Measurements from ENCODE around the gene SF3B1.

DNA sequence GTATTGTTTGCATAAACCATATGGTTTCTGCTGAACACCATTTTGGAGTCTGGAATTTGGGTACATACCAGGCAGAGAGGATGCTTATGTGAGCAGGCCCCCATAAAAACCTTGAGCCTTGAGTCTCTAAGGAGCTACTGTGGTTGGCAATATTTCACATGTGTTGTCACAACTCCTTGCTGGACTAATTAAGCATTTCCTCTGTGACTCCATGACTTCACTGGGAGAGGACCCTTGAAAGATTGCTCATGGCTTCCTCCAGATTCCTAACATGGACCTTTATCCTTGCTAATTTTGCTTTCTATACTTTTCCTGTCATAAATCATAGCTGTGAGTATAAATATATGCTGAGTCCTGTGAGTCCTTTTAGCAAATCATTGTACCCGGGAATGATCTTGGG, 10.9 kb upstream of the SF3B1 start:
- TF ChIP-seq EZH2 (IDR thresholded peaks at IDR 0.05): no peak
- peak; percentile 30; the same call in 1 of the 2 replicates for TF ChIP-seq POLR2AphosphoS5 (IDR thresholded peaks at IDR 0.05; ENCODE audit: borderline replicate concordance, low read depth, low read length)
- TF ChIP-seq FOXP2 (optimal IDR thresholded peaks at IDR 0.05; ENCODE audit: control extremely low read depth, extremely low read length, insufficient read depth): no peak

Measured in SK-N-MC (cell line).